ENCODE measurements around the gene LIPT2.

- TF ChIP-seq POLR2A (IDR thresholded peaks at IDR 0.05) (no peak), CTCF (IDR thresholded peaks at IDR 0.05) (no peak)
Measured at GRCh38 chr11:74524501-74524900, 31.0 kb upstream of the LIPT2 start.
